Measurements from ENCODE around the gene CPD.
A peak's percentile ranks its signal among the peaks of the same experiment; 100 is the strongest.
"Not testable (repeated sequence)": the region's sequence is repeated elsewhere in the genome, so short reads cannot be mapped to it uniquely, and the experiment has no call there.

CPD gene

DNA sequence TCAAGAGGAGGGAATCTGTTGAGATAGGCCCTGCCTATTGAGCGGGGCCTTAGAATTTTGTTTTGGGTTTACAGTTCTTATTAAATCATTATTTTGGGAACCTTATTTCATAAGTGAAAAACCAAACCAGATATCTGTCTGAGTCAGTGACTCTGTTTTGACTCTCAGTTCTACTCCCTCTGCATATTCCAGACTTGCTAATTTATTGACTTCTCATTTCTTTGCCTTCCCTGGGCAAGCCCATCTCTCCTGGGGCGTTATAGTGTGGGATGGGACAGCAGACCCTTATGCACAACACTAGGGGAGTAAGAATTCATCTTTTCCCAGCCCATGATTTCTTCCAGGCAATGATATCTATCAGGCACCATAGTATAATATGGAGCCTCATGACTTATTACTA, 45.7 kb downstream of the CPD start:
- no peak for DNase-seq (ENCODE audit: low read depth in 2 of 2, low spot score in 1 of 2)

DNA sequence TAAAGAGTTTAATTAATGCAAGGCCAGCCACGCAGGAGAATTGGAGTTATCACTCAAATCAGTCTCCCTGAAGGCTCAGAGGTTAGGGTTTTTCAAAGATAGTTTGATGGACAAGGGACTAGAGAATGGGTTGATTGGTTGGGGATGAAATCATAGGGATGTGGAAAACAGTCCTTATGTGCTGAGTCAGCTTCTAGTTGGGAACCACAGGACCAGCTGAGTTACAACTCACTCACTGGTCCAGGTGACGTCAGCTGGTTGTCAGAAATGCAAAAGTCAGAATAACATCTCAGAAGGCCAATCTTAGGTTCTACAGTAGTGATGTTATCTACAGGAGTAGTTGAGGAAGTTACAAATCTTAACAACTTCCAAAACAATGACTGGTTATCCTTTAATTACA, 47.6 kb downstream of the CPD start:
- no peak for DNase-seq (ENCODE audit: low read depth in 2 of 2, low spot score in 1 of 2)

DNA sequence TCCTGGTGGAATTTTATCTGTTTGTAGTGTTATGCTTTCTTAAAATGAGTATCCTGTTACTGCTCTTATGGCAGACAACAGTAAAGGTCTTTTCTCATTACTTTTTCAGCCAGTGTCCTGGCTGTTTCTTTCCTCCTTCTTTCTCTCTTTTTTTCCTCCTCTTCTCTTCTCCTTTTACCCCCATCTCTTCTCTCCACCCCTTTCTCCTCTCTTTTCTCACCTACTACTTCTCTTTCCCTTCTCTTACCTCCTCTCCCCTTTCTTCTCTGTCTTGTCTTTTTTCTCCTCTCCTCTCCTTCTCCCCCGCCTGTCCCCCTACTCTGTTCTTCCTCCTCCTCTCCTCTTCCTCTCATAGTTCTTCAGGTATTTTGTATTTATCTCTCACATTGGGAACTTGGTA, 48.9 kb downstream of the CPD start:
- DNase-seq (ENCODE audit: low read depth in 2 of 2, low spot score in 1 of 2) = no peak

DNA sequence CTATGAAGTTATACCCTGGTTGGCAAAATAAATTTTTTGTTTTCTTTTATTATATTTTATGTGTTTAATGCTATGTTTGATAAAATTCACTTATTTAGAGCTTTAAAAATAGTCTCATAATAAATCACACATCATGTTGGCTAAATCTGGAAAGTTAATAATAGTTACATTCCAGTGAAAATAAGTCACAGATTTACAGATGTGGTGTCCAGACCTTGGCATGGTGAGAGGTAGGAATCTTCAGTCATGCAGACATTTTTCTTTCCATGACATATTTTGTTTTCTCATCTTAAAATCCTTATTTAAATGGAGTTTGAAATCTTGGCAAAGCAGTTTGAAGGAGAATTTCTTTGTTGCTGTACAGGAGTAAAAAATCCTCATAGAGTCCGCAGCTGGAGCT, 50.4 kb downstream of the CPD start:
- DNase-seq (ENCODE audit: low read depth in 2 of 2, low spot score in 1 of 2) = no peak

DNA sequence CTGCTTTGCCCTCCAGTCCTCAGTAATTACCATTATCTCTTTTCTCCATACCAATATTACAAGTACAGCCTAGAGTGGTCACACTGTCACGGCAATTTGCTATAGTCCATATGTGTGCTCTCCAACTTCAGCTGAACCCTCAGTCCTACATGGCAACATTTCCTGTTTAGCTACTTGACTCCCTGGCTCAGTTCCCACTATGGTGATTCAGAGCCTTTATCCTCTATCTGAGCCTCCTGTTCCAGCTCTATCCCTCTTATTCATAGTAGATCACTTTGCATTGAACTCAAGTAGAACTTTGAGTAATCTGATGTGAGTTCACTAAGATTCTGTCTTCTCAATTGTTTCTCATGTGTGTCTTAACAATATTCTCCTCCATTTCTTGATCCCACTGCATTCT, 54.8 kb downstream of the CPD start:
- no peak for DNase-seq (ENCODE audit: low read depth in 2 of 2, low spot score in 1 of 2)

DNA sequence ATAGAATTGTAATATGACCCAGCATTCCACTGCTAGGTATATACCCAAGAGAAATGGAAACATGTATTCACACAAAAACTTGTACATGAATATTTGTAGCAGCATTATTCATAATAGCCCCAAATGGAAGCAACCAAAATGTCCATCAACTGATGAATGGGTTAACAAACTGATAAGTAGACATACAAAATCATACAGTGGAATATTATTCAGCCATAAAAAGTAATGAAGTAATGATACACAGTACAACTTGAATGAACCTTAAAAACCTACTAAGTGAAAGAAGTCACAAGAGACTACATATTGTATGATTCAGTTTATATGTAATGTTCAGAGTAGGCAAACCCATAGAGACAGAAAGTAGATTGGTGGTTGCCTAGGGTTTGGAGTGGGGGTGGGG, 58.0 kb downstream of the CPD start:
- no peak for DNase-seq (ENCODE audit: low read depth in 2 of 2, low spot score in 1 of 2)

DNA sequence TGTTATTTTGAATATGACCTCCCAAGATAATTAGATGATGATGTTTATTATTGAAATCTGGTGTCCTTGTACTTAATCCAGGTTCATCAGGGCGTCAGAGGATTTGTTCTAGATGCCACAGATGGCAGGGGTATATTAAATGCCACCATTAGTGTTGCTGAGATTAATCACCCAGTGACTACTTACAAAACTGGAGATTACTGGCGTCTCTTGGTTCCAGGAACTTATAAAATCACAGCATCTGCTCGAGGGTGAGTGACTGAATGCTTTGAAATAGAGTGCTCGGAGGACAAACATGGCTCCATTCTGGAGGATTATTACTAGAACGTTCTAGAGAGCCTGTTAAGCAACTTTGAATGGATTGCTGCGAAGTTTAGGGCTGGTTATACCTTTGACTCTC, 65.0 kb downstream of the CPD start:
- no peak for DNase-seq (ENCODE audit: low read depth in 2 of 2, low spot score in 1 of 2)

DNA sequence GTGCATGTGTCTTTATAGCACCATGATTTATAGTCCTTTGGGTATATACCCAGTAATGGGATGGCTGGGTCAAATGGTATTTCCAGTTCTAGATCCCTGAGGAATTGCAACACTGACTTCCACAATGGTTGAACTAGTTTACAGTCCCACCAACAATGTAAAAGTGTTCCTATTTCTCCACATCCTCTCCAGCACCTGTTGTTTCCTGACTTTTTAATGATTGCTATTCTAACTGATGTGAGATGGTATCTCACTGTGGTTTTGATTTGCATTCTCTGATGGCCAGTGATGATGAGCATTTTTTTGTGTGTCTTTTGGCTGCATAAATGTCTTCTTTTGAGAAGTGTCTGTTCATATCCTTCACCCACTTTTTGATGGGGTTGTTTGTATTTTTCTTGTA, 67.9 kb downstream of the CPD start:
- DNase-seq (ENCODE audit: low read depth in 2 of 2, low spot score in 1 of 2) = not testable (repeated sequence)

DNA sequence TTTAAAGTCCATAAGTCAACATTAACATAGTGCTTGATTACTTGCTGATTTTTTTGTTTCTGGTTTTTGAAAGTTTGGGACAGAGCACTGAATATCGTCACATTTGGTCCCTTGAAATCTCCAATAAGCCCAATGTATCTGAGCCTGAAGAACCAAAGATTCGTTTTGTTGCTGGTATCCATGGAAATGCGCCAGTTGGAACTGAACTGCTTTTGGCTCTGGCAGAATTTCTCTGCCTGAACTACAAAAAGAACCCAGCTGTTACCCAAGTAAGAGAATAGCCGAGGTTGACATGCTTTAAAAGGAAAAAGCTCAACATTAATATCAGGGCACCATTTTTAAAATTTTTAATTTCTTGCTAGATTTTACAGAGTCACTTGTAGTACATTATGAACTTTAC, 70.8 kb downstream of the CPD start:
- no peak for DNase-seq (ENCODE audit: low read depth in 2 of 2, low spot score in 1 of 2)

DNA sequence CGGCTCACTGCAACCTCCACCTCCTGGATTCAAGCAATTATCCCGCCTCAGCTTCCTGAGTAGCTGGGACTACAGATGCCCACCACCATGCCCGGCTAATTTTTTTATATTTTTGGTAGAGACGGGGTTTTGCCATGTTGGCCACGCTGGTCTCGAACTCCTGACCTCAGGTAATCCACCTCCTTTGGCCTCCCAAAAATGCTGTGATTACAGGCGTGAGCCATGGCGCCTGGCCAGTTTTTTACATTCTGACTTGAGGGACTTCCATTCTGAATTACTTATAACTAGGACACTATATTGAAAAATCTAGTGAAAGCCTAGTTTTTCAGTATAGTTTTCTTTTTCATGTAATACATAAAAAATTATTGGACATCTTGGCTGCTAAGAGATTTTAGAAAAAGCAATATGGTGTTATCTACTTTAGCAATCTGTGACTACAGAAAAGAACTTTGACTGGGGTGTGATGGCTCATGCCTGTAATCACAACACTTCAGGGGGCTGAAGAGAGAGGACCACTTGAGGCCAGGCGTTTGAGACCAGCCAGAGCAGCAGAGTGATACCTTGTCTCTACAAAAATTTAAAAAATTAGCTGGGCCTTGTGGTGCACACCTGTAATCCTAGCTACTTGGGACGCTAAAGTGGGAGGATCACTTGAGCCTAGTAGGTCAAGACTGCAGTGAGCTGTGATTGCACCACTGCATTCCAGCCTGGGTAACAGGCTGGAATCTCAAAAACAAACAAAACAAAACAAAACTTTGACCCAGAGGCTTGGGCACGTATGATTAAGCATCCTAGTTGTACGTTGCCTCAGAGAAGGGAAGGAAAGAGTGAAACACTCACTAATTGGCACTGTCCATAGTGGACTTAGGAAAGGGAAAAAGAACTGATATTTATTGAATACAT, 71.6 kb downstream of the CPD start:
- no peak for DNase-seq (ENCODE audit: low read depth in 2 of 2, low spot score in 1 of 2)

DNA sequence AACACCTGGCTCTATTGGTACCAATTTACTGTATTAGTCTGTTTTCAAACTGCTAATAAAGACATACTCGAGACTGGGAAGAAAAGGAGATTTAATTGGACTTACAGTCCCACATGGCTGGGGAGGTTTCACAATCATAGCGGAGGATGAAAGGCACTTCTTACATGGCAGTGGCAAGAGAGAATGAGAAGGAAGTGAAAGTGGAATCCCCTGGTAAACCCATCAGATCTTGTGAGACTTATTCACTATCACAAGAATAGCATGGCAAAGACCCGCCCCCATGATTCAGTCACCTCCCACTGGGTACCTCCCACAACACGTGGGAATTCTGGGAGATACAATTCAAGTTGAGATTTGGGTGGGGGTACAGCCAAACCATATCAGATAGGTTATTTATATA, 75.9 kb downstream of the CPD start:
- DNase-seq (ENCODE audit: low read depth in 2 of 2, low spot score in 1 of 2) = no peak

DNA sequence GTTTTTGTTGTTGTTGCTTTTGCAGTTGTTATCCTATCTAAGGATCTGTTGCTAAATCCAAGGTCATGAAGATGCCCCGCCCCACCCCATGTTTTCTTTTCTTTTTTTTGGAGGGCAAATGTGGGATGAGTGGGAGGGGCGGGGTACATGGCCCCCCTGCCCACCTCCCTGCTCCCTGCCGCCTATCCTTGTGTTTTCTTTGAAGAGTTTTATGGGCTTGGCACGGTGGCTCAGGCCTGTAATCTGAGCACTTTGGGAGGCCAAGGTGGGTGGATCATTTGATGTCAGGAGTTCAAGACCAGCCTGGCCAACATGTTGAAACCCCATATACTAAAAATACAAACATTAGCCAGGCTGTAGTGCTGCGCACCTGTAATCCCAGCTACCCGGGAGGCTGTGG, 79.6 kb downstream of the CPD start:
- DNase-seq (ENCODE audit: low read depth in 2 of 2, low spot score in 1 of 2) = no peak

DNA sequence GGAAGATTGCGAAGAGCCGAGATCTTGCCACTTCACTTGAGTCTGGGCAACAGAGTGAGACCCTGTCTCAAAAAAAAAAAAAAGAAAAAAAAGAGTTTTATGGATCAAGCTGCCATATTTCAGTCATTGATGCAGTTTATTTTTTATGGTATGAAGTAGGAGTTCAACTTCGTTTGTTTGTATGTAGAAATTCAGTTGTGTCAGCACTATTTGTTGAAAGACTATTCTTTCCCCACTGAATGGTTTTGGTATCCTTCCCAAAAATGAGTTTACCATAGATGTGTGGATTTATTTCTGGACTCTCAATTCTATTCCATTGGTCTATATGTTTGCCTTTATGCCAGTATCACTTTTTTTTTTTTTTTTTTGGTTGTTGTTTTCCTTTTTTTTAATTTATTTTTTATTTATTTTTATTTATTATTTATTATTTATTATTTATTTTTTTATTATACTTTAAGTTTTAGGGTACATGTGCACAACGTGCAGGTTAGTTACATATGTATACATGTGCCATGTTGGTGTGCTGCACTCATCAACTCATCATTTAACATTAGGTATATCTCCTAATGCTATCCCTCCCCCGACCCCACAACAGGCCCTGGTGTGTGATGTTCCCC, 80.2 kb downstream of the CPD start:
- not testable (repeated sequence) for DNase-seq (ENCODE audit: low read depth in 2 of 2, low spot score in 1 of 2)

DNA sequence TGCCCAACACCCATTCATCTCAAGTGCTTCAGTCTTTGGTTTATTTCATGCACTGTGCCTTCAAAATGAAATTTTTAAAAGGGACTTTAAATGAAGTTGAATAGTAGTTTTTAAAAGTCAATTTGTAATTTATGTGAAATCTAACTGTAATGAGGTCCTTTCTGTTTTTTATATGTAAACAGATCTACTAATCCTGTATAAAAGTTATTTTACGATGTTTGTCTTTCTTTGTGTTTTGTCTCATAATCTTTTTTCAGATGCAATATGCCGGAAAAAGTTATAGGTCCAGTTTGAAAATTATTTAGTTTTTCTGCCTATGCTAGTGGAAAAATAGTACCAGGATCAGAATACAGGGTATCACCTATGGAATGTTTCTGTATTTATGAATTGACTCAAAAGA, 89.7 kb downstream of the CPD start:
- DNase-seq (ENCODE audit: low read depth in 2 of 2, low spot score in 1 of 2) = no peak

DNA sequence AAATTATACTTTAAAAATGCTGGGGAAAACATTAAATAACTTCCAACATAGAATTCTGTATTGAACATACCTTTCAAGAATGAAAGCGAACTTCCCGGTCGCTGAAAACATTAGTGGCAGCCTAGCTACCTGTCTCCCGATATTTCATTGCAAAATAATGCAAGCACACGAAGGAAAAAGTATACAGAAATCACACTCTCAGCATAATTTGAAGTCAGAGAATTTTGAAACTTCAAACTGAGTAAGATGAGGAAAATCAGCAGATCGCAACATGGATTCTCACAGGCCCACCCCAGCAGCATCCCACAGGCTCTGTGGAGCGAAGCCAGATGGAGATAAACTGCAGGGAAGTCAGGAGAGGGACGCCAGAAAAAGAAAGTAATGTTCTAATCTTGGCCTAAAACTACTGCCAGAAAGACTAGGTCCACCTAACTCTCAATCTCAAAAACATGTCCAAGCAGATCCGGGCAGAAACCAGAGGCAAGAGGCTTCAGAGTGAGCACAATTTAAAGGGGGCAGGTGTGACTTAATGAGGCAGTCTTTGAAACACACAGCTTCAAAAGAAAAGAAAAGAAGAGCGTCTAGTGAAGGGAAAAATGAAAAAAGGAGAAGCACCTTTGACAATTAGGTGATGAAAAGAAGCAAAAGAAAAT, 93.6 kb downstream of the CPD start:
- DNase-seq (ENCODE audit: low read depth in 2 of 2, low spot score in 1 of 2) = no peak

DNA sequence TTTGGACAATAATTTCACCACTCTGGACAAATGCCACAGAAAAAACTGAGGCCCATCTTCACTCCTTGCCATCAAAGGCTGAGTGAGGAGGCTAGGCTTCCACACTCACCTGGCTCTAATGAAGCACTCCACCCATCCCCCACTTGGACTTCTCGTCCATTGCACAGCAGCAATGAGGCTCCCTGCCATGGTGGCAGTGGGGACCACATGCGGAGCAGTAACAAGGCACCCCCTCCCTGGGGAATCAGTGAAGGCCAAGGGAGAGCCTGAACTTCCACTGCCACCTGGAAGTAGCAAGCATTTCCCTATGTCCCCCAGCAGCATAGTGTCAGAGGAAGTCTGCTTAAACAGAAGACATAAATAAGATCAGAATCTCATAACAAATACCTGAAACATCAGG, 96.5 kb downstream of the CPD start:
- no peak for DNase-seq (ENCODE audit: low read depth in 2 of 2, low spot score in 1 of 2)

DNA sequence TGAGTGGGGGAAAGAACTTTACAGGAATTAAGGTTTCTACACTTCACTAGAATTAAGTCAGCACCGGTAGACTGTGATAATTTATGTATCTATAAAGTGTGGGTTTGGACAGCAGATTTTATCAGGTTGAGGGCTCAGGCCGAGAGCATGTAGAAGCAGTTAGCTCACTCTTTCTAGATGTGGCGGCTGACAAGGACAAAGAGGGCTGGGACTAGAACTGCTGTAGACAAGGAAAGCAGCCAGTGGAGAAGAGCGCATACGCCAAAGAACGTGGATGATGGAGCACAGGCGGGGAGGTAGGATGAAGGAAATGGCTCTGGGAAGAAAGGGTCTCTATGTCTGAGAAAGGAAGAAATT, 98.0 kb downstream of the CPD start:
- peak in 1 of 2 donors; percentile 0 for DNase-seq (ENCODE audit: low read depth in 2 of 2, low spot score in 1 of 2)

DNA sequence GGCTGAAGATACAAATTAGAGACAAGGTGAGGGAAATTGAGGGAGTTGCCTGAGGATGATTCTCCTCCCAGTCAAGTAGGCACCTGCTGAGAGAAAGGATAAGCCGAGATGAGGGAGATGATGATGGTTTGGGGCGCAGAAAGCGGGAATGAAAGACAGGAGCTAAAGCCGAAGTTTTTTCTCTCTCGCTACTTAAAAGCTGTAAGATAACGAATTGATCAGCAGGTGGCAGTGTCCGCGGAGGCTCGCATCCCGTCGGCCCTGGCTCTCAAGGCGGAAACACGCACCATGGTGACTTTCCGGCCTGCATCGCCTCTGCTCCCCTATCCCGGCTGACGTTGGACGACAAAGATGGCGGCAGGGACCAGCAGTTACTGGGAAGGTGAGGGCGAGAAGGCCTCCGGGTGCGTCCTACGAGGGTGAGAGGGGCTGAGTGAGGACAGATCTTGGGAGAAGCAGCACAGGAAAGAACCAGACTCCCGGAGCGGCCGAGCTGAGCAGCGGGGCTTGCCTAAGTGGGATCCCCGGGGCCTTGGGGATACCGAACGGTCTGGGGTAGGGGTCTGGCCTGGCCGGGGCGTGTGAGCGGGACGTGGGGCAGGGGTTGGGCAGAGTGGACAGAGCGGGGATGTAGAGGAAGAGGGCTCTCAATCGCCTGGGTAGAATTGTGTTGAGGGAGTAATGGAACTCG, 98.5 kb downstream of the CPD start, which contains the start of gene GOSR1:
Gene GOSR1 (plus strand): TSS at position 326 of the 691 bp plus-strand sequence. CDS start 26 bp downstream, at position 352.
- peak; percentile 79 to 85 for DNase-seq (ENCODE audit: low read depth in 2 of 2, low spot score in 1 of 2)

DNA sequence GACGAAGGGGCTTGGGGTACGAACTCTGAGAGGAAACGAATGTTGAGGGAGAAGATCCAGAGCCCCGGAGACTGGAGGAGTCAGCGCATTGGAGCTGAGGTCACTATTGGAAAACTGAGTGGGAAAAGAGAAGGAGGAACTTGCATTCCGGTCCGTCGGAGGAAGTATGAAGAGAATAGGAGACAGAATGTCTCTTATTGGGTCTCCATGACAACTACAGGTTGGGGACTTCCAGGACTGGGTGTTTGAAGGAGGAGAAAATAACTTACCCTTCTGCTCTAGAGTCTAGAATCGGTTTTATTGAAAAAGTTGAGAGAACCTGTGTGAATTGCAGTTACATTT, 99.0 kb downstream of the CPD start:
- DNase-seq (ENCODE audit: low read depth in 2 of 2, low spot score in 1 of 2) = no peak

DNA sequence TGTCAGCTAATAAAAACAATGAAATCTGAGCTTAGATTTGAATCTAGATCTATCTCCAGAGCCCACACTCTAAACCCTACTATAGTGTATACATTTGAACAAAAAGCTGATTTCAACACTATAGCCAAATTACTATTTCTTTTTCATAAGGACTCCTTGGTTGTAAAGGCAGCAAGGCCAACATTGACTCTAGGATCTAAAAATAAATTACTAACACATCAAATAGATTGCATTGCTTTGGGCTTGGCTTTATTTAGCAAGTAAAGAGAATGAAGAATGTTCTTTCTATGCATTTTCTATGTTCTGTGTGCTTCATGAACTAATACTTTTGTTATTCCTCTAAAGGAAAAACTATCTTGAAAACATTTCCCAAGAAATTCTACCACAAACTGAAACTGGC, 103.8 kb downstream of the CPD start:
- DNase-seq (ENCODE audit: low read depth in 2 of 2, low spot score in 1 of 2) = no peak

DNA sequence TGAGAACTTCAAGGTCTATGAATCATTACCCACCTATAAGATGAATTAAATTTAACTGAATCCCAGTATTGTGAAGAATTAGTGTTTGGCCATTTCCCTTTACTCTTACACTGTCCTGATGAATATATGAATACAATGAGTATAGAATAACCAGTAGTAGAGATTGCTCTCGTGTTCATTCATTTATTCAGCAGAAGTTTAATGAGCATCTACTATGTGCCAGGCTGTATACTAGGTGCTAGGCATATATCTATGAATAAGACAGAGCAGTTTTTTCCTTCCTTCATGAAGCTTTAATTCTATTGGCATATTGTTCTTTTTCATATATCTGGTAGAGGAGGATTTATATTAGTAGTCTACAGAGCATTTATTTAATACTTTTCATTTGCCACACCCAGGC, 104.4 kb downstream of the CPD start:
- no peak for DNase-seq (ENCODE audit: low read depth in 2 of 2, low spot score in 1 of 2)

DNA sequence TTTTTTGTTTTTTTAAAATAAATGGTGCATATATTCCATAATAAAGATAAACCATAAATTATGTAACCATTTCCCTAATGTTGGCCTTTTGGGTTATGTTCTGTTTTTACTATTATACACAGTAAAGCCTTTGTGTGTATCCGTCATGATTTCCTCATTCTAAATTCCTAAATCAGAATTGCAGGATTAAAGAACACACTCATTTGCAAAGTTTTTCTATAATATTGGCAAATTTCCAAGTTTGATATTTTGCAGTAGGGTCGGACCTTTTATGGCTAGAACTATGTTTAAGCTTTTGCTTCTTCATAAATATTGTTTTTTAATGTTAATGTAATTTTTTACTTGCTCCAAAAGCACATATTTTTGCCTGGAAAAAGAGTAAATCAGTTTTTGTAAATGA, 115.1 kb downstream of the CPD start:
- no peak for DNase-seq (ENCODE audit: low read depth in 2 of 2, low spot score in 1 of 2)

All from stimulated activated CD8-positive, alpha-beta memory T cell treated with anti-CD3 and anti-CD28 coated beads, Interleukin-4, amount 100 ng/mL, for 1 hour (primary cell).